ENCODE measurements around the gene SPRY1.

DNA sequence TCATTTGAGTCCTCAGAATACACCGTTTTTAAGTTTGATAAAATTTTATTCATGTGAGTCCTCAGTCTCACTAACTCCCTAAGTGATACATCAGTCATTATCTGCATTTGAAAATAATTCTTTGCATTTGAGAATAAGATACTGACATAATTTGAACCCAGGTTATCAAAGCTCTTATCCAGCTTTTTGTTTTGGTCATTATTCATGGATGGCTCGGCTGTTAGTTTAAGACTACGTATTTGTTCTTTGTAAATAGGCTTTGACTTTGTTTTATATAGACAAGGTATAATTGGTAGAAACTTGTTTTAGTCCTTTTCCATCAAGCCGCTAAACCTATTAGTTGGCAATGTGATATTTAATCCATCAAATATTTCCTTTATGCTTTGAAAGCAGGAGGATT, 7.9 kb downstream of the SPRY1 start:
- TF ChIP-seq, protein P1, sequence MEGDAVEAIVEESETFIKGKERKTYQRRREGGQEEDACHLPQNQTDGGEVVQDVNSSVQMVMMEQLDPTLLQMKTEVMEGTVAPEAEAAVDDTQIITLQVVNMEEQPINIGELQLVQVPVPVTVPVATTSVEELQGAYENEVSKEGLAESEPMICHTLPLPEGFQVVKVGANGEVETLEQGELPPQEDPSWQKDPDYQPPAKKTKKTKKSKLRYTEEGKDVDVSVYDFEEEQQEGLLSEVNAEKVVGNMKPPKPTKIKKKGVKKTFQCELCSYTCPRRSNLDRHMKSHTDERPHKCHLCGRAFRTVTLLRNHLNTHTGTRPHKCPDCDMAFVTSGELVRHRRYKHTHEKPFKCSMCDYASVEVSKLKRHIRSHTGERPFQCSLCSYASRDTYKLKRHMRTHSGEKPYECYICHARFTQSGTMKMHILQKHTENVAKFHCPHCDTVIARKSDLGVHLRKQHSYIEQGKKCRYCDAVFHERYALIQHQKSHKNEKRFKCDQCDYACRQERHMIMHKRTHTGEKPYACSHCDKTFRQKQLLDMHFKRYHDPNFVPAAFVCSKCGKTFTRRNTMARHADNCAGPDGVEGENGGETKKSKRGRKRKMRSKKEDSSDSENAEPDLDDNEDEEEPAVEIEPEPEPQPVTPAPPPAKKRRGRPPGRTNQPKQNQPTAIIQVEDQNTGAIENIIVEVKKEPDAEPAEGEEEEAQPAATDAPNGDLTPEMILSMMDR (IDR thresholded peaks at IDR 0.05; ENCODE audit: low read length) = no peak
- TF ChIP-seq EZH2phosphoT487 (IDR thresholded peaks at IDR 0.05; ENCODE audit: low read length) (no peak), EZH2 (optimal IDR thresholded peaks at IDR 0.05; ENCODE audit: low read depth, low read length) (no peak)

Measured in MM.1S (cell line).